Nephron progenitor cell (in vitro differentiated cells): Measurements from ENCODE around the gene TMSB4Y.

Experiments used
- DNase-seq: peaks from one replicate; pipeline ENCODE4 v3.0.0; 2021
- H3K27ac Mint-ChIP-seq: 2 replicates; pipeline ENCODE4 v1.8.0; 2021; ENCODE audit warnings: mild to moderate bottlenecking, moderate library complexity, mixed read lengths
- H3K27me3 Mint-ChIP-seq: 2 replicates; pipeline ENCODE4 v1.8.0; 2021; ENCODE audit warnings: mild to moderate bottlenecking, low read depth, mixed read lengths; ENCODE audit not compliant: poor library complexity
- H3K36me3 Mint-ChIP-seq: 2 replicates; pipeline ENCODE4 v1.8.0; 2021; ENCODE audit warnings: low read depth, mixed read lengths
- H3K4me1 Mint-ChIP-seq: 2 replicates; pipeline ENCODE4 v1.8.0; 2021; ENCODE audit warnings: mixed read lengths
- H3K4me3 Mint-ChIP-seq: 2 replicates; pipeline ENCODE4 v1.8.0; 2021; ENCODE audit warnings: mild to moderate bottlenecking, moderate library complexity, mixed read lengths
- H3K9me3 Mint-ChIP-seq: 2 replicates; pipeline ENCODE4 v1.8.0; 2021; ENCODE audit warnings: mild to moderate bottlenecking, moderate library complexity, mixed read lengths
- TF ChIP-seq, protein P1 (sequence below): fragments of 200-600 bp; sonication (generic); IDR thresholded peaks from 2 replicates; pipeline ENCODE4 v1.5.0; 2021; ENCODE audit warnings: antibody characterized with exemption

Gene TMSB4Y

GRCh38 chrY:13703568-13703968 lies at the start of gene TMSB4Y:
TSS of gene TMSB4Y (plus strand) at chrY:13703899.
- Mint-ChIP-seq H3K9me3 (no peaks in the 10 kb centered on the region), H3K27me3 (no peaks in the 10 kb centered on the region), H3K4me3 (no peak within 1 kb of the TSS), H3K27ac (no peak within 1 kb of the TSS), H3K36me3 (no peaks in the 10 kb centered on the region), H3K4me1 (no peaks in the 10 kb centered on the region)
- no peak for DNase-seq
- TF ChIP-seq, protein P1, sequence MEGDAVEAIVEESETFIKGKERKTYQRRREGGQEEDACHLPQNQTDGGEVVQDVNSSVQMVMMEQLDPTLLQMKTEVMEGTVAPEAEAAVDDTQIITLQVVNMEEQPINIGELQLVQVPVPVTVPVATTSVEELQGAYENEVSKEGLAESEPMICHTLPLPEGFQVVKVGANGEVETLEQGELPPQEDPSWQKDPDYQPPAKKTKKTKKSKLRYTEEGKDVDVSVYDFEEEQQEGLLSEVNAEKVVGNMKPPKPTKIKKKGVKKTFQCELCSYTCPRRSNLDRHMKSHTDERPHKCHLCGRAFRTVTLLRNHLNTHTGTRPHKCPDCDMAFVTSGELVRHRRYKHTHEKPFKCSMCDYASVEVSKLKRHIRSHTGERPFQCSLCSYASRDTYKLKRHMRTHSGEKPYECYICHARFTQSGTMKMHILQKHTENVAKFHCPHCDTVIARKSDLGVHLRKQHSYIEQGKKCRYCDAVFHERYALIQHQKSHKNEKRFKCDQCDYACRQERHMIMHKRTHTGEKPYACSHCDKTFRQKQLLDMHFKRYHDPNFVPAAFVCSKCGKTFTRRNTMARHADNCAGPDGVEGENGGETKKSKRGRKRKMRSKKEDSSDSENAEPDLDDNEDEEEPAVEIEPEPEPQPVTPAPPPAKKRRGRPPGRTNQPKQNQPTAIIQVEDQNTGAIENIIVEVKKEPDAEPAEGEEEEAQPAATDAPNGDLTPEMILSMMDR, result no peak

DNA sequence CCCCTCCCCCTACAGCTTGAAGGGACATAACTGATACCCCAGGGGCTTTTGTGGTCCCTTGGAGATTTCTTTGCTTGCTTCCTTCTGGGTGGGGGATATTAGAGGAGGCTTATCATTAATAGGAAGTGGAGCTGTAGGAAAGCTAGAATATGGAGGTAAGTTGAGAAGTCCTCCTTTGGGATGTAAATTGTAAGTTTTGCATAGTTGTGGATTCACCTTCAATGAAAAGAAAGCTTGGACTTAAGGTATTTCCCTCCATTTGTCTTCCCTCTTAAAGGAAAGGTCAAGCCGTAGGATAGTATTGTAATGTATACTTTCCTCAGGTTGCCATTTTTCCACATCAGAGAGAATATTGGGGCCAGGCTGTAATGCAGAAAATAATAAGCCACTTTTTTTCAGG lies 39.5 kb upstream of the TMSB4Y start:
- no peak overlapping the region for H3K27ac Mint-ChIP-seq
- H3K4me3 Mint-ChIP-seq, result no peak overlapping the region
- no peaks in the 10 kb centered on the region for H3K36me3 Mint-ChIP-seq
- H3K27me3 Mint-ChIP-seq, result no peaks in the 10 kb centered on the region
- H3K4me1 Mint-ChIP-seq, result no peaks in the 10 kb centered on the region
- DNase-seq, result no peak
- H3K9me3 Mint-ChIP-seq, result no peaks in the 10 kb centered on the region
- TF ChIP-seq, protein P1, result no peak

DNA sequence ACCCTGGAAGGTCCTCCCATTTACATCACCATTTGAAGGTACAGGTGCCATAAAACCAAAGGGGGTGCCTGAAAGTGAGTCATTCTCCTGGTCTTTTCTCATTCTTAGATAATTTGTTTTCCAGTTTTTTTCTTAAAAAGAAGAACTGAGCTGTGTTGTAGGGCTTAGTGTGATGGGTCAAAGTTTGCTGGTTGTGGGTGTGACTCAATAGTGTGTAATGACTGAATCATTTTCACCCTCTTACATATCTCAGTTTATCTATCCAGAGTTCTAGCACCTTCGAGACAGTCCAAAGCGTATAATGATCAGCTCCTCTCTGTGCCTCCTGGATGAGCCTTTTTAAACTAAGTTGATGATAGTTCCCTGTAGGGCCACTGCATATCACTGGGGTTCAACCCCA lies 32.6 kb upstream of the TMSB4Y start:
- Mint-ChIP-seq H3K27me3 (no peaks in the 10 kb centered on the region), H3K4me1 (no peaks in the 10 kb centered on the region), H3K4me3 (no peak overlapping the region), H3K27ac (no peak overlapping the region), H3K9me3 (no peaks in the 10 kb centered on the region), H3K36me3 (no peaks in the 10 kb centered on the region)
- no peak for DNase-seq
- TF ChIP-seq, protein P1, result no peak

DNA sequence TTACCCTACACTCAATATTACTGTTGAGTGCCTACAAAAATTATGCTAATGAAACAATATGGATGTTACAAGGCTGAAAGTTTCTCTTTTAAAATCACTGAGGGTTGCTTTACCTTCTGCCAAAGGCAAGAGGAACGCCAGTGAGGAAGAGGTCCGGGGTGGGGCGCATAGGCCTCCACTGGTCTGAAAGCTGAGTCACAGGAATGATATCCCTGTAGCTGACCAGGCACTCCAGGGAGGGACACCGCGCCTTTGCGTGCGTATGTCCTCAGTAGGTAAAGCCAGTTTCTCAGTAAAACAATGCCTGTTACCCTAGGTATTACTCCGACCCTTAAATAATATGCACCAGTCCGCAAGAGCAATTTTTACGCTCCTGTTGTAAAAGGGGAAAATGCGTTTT lies 1.4 kb upstream of the TMSB4Y start:
- H3K4me3 Mint-ChIP-seq, result no peak overlapping the region
- TF ChIP-seq, protein P1, result no peak
- DNase-seq, result no peak
- H3K9me3 Mint-ChIP-seq, result no peaks in the 10 kb centered on the region
- no peak overlapping the region for H3K27ac Mint-ChIP-seq
- H3K36me3 Mint-ChIP-seq, result no peaks in the 10 kb centered on the region
- H3K27me3 Mint-ChIP-seq, result no peaks in the 10 kb centered on the region
- H3K4me1 Mint-ChIP-seq, result no peaks in the 10 kb centered on the region

GRCh38 chrY:13704121-13704930 lies 627 bp downstream of the TMSB4Y start:
- Mint-ChIP-seq H3K36me3 (no peaks in the 10 kb centered on the region), H3K9me3 (no peaks in the 10 kb centered on the region), H3K4me3 (no peak overlapping the region), H3K4me1 (no peaks in the 10 kb centered on the region), H3K27ac (no peak overlapping the region), H3K27me3 (no peaks in the 10 kb centered on the region)
- TF ChIP-seq, protein P1, result no peak
- no peak for DNase-seq

- H3K27me3 Mint-ChIP-seq, result no peaks in the 10 kb centered on the region
- H3K4me3 Mint-ChIP-seq, result no peak overlapping the region
- DNase-seq, result no peak
- no peaks in the 10 kb centered on the region for H3K4me1 Mint-ChIP-seq
- TF ChIP-seq, protein P1, result no peak
- no peaks in the 10 kb centered on the region for H3K36me3 Mint-ChIP-seq
- H3K9me3 Mint-ChIP-seq, result no peaks in the 10 kb centered on the region
- no peak overlapping the region for H3K27ac Mint-ChIP-seq
Measured at GRCh38 chrY:13705197-13705596, 1.5 kb downstream of the TMSB4Y start.
